ENCODE results near the gene LIAS. TPM values are rescaled to one million over a fixed set of nuclear protein-coding genes. Genes with fewer than 3 reads are reported as not detected.
"Not testable (repeated sequence)": the region's sequence is repeated elsewhere in the genome, so short reads cannot be mapped to it uniquely, and the experiment has no call there.

Gene LIAS
- total RNA-seq, 1 donor from 2014 or later = 9.4 TPM

DNA sequence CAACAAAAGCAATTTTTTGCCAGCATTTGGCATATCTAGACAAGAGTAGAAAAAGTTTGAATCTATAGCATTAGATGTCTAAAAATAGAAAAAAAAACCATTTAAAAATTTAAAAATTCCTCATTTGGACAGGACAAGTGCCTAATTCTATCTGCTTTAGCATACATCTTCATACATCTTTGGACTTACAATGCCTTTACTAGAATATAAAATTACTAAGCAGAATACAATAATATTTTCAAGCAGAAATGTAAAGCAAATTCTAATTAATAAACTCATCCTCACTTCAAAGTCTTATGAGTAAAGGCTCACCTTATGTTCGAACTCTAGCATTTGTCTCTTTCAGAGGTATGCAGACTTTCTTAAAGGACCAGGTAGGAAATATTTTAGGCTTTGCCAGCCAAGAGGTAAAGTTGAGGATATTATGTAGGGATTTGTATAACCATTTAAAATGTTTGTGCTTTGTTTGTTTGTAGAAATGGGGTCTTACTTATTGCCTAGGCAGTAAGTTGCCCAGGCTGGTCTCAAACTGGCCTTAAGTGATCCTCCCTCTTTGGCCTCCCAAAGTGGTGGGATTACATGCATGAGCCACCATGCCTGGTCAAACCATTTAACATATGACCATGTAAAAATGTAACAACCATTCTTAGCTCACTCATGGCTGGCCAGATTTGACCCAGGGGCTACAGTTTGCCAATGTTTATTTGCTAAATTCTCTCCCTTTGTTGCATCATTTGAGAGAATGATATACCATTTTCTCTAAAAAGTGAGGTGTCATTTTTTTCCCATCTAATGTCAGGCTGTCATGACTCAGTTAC, 39.3 kb downstream of the LIAS start:
- Mint-ChIP-seq H3K4me3 (ENCODE audit: unreplicated experiment) (no peak overlapping the region), H3K27ac (ENCODE audit: unreplicated experiment) (no peak overlapping the region), H3K4me1 (ENCODE audit: low read depth, unreplicated experiment) (no peaks in the 10 kb centered on the region), H3K9me3 (ENCODE audit: unreplicated experiment) (no peaks in the 10 kb centered on the region), H3K27me3 (ENCODE audit: unreplicated experiment) (no peaks in the 10 kb centered on the region), H3K36me3 (ENCODE audit: unreplicated experiment) (no peaks in the 10 kb centered on the region)
- no peak for DNase-seq
- TF ChIP-seq, protein P1, sequence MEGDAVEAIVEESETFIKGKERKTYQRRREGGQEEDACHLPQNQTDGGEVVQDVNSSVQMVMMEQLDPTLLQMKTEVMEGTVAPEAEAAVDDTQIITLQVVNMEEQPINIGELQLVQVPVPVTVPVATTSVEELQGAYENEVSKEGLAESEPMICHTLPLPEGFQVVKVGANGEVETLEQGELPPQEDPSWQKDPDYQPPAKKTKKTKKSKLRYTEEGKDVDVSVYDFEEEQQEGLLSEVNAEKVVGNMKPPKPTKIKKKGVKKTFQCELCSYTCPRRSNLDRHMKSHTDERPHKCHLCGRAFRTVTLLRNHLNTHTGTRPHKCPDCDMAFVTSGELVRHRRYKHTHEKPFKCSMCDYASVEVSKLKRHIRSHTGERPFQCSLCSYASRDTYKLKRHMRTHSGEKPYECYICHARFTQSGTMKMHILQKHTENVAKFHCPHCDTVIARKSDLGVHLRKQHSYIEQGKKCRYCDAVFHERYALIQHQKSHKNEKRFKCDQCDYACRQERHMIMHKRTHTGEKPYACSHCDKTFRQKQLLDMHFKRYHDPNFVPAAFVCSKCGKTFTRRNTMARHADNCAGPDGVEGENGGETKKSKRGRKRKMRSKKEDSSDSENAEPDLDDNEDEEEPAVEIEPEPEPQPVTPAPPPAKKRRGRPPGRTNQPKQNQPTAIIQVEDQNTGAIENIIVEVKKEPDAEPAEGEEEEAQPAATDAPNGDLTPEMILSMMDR (IDR thresholded peaks at IDR 0.05; ENCODE audit: partially characterized antibody, unreplicated experiment) = no peak

- H3K4me1 Mint-ChIP-seq (ENCODE audit: low read depth, unreplicated experiment) = no peaks in the 10 kb centered on the region
Measured at GRCh38 chr4:39498727-39499020, 39.8 kb downstream of the LIAS start.

DNA sequence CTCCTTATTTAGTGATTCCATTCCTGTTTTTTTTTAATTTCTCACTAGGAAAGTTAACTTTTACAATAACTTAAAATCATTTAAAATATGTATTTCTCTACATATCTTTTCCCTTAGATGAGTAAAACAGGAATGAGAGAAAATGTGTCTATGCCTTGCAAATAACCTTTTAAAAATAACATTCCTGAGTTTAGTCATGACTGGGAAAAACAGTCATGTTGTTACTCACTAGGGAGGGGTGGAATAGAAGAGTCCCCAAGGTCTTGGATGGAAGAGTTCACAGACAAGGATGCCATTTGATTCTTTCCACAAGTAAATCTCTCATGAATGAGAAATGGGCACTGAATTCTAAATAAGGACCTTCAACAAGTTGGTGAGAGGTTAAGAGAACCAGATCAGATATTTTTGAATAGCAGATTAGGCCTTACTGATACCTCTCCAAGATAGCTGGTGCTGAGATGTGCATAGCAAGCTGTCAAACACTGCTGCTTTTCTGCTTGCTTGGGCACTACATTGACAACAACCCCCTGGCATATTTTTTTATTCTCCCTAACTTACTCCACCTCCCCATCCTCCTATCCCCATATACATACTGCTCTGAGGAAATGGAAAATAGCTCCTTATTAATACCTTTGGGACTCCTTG, 43.3 kb downstream of the LIAS start:
- Mint-ChIP-seq H3K4me1 (ENCODE audit: low read depth, unreplicated experiment) (no peaks in the 10 kb centered on the region), H3K36me3 (ENCODE audit: unreplicated experiment) (no peaks in the 10 kb centered on the region), H3K4me3 (ENCODE audit: unreplicated experiment) (no peak overlapping the region), H3K9me3 (ENCODE audit: unreplicated experiment) (no peaks in the 10 kb centered on the region), H3K27ac (ENCODE audit: unreplicated experiment) (no peak overlapping the region), H3K27me3 (ENCODE audit: unreplicated experiment) (no peaks in the 10 kb centered on the region)
- DNase-seq = no peak
- TF ChIP-seq, protein P1 (IDR thresholded peaks at IDR 0.05; ENCODE audit: partially characterized antibody, unreplicated experiment) = no peak

More at GRCh38 chr4:39498727-39499020, 39.8 kb downstream of the LIAS start:
- Mint-ChIP-seq H3K27me3 (ENCODE audit: unreplicated experiment) (no peaks in the 10 kb centered on the region), H3K9me3 (ENCODE audit: unreplicated experiment) (no peaks in the 10 kb centered on the region), H3K36me3 (ENCODE audit: unreplicated experiment) (no peaks in the 10 kb centered on the region), H3K27ac (ENCODE audit: unreplicated experiment) (no peak overlapping the region), H3K4me3 (ENCODE audit: unreplicated experiment) (no peak overlapping the region)
- TF ChIP-seq, protein P1 (IDR thresholded peaks at IDR 0.05; ENCODE audit: partially characterized antibody, unreplicated experiment) = no peak
- DNase-seq = no peak

- DNase-seq; H3K27ac Mint-ChIP-seq (ENCODE audit: unreplicated experiment); H3K9me3 Mint-ChIP-seq (ENCODE audit: unreplicated experiment); H3K4me1 Mint-ChIP-seq (ENCODE audit: low read depth, unreplicated experiment); H3K27me3 Mint-ChIP-seq (ENCODE audit: unreplicated experiment); H3K4me3 Mint-ChIP-seq (ENCODE audit: unreplicated experiment); H3K36me3 Mint-ChIP-seq (ENCODE audit: unreplicated experiment): not testable (repeated sequence)
Measured at GRCh38 chr4:39502664-39503035, 43.8 kb downstream of the LIAS start.

GRCh38 chr4:39504538-39504937, 45.7 kb downstream of the LIAS start:
- H3K36me3 Mint-ChIP-seq (ENCODE audit: unreplicated experiment) = no peaks in the 10 kb centered on the region
- TF ChIP-seq, protein P1 (IDR thresholded peaks at IDR 0.05; ENCODE audit: partially characterized antibody, unreplicated experiment) = no peak
- H3K9me3 Mint-ChIP-seq (ENCODE audit: unreplicated experiment) = no peaks in the 10 kb centered on the region
- DNase-seq = no peak
- no peaks in the 10 kb centered on the region for H3K4me1 Mint-ChIP-seq (ENCODE audit: low read depth, unreplicated experiment)
- H3K27ac Mint-ChIP-seq (ENCODE audit: unreplicated experiment) = no peak overlapping the region
- no peak overlapping the region for H3K4me3 Mint-ChIP-seq (ENCODE audit: unreplicated experiment)
- H3K27me3 Mint-ChIP-seq (ENCODE audit: unreplicated experiment) = peaks cover 2% of the 10 kb centered on the region
